Prostate gland (tissue), 2 donors: ENCODE measurements around the gene TRPV4.

Experiments
- CTCF ChIP-seq, 4 experiments: fragments of 200-600 bp in 2 of 4; fragments of 450-650 bp in 2 of 4; sonication (generic) in 2 of 4; IDR thresholded peaks; 1 replicate in 3 of 4; 2 replicates in 1 of 4; pipeline ENCODE4 v1.5.1; 2016 to 2019; ENCODE audit warnings: antibody characterized with exemption in 4 of 4, mild to moderate bottlenecking in 2 of 4, moderate library complexity in 2 of 4
- POLR2A ChIP-seq: fragments of 450-650 bp; IDR thresholded peaks from one replicate; pipeline ENCODE4 v1.6.1; 2016; ENCODE audit warnings: antibody characterized with exemption, mild to moderate bottlenecking
- POLR2AphosphoS5 ChIP-seq: sonication (generic); formaldehyde crosslinking; IDR thresholded peaks from one replicate; pipeline ENCODE4 v1.6.1; 2017; ENCODE audit warnings: antibody characterized with exemption

DNA sequence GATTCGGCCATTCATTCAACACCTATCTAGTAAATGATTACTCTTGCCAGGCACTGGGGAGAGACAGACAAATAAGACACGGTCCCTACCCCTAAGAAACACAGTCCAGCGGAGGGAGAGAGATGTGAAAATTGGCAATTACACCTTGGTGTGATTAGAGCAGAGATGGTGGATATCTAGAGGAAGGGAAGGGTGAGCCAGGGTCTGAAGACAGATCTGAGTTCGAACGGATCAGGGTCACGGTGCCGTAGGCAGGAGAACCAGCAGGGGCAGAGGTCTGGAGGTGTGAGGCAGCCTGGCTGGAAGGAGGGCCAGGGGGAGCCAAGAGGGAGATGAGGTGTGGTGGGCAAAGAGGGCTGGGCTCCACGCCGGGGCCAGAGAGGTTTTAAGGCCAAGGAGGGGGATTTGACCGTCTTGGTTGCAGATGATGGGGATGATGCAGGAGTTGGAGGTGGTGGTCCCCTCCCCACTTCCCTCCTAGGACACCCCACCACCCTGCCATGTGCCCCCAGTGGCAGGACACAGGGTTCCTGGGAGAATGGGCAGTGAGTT, 92.4 kb downstream of the TRPV4 start:
- TF ChIP-seq CTCF (IDR thresholded peaks at IDR 0.05) (no peak), POLR2AphosphoS5 (no peak), POLR2A (no peak)
